ENCODE measurements around the gene PLD1.

DNA sequence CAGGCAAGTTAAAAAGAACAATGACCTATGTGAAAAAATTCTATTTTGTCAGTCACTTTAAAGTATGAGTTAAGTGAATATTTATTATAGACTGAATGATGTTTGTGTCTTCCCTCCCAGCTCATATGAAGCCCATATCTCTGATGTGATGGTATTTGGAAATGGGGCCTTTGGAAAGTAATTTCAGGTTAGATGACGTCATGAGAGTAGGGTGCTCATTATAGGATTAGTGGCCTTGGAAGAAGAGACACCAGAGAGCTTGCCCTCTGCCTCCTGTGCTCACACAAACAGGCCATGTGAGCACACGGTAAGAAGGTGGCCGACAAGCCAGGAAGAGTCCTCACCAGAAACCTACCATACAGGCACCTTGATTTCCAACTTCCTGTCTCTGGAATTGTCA is 211.3 kb downstream of the PLD1 start:
- TF ChIP-seq CTCF (IDR thresholded peaks at IDR 0.05) (no peak), POLR2A (IDR thresholded peaks at IDR 0.05) (no peak)

Data from esophagus squamous epithelium (tissue), 4 donors.